Thymus (tissue), 11 donors: Measurements from ENCODE around the gene GPC6. TPM values are rescaled to one million over a fixed set of nuclear protein-coding genes. Genes with fewer than 3 reads are reported as not detected.

ENCODE experiments used
- DNase-seq, 9 donors: peaks; one replicate each; pipeline ENCODE4 v3.0.0-alpha.2; 2013; ENCODE audit warnings: low spot score in 9 of 9, low read depth in 6 of 9, missing footprints in 1 of 9
- H3K27ac ChIP-seq, 2 donors: one replicate each; pipeline ENCODE4 v1.5.1; 2013; ENCODE audit warnings: control low read depth in 1 of 2, low read depth in 1 of 2, low read length in 1 of 2, mild to moderate bottlenecking in 1 of 2, moderate library complexity in 1 of 2
- H3K27me3 ChIP-seq, 2 donors: one replicate each; pipeline ENCODE4 v1.5.1; 2013; ENCODE audit warnings: low read length in 1 of 2; ENCODE audit not compliant: control insufficient read depth in 2 of 2, insufficient read depth in 1 of 2
- H3K36me3 ChIP-seq, 2 donors: one replicate each; pipeline ENCODE4 v1.5.1; 2013; ENCODE audit warnings: low read length in 1 of 2, mild to moderate bottlenecking in 1 of 2, moderate library complexity in 1 of 2; ENCODE audit not compliant: control insufficient read depth in 2 of 2, insufficient read depth in 2 of 2
- H3K4me1 ChIP-seq, 2 donors: one replicate each; pipeline ENCODE4 v1.5.1; 2013; ENCODE audit warnings: low read length in 2 of 2; ENCODE audit not compliant: control insufficient read depth in 2 of 2, insufficient read depth in 2 of 2
- H3K4me3 ChIP-seq, 2 donors: one replicate each; pipeline ENCODE4 v1.5.1; 2013; ENCODE audit warnings: low read length in 2 of 2, control low read depth in 1 of 2, mild to moderate bottlenecking in 1 of 2
- H3K9me3 ChIP-seq, 2 donors: one replicate each; pipeline ENCODE4 v1.5.1; 2013; ENCODE audit warnings: low read length in 1 of 2, mild to moderate bottlenecking in 1 of 2; ENCODE audit not compliant: control insufficient read depth in 2 of 2, insufficient read depth in 1 of 2
- WGBS: extraction: QIAGEN DNeasy Blood & Tissue Kit; methylation state at CpG from one replicate; pipeline ENCODE4 v1.1.7; 2013; 5-methylcytosine and 5-hydroxymethylcytosine counted together
- polyA plus RNA-seq: library from polyadenylated mRNA; stranded (reverse); fragments of 200-250 nt; gene quantifications from one replicate; pipeline ENCODE4 v1.2.3, GENCODE V29; 2013
- total RNA-seq: library from RNA; stranded (reverse); fragments of 120-200 nt; gene quantifications from one replicate; pipeline ENCODE4 v1.2.4, GENCODE V29; 2013
- donor health status: healthy.

The GPC6 gene
- total and polyA plus RNA-seq, 2 donors = 1.1 to 6.9 TPM

- 81% methylated on average over 5 of the region's 5 CpGs for WGBS
- DNase-seq = no peak
- H3K36me3 ChIP-seq = no peaks in the 10 kb centered on the region
Measured at GRCh38 chr13:93270769-93271742, 44.4 kb downstream of the GPC6 start.

GRCh38 chr13:93279982-93280381 is 53.4 kb downstream of the GPC6 start:
- H3K4me1 ChIP-seq = no peaks in the 10 kb centered on the region
- no peak overlapping the region for H3K27ac ChIP-seq
- H3K36me3 ChIP-seq = no peaks in the 10 kb centered on the region
- no peaks in the 10 kb centered on the region for H3K9me3 ChIP-seq
- H3K4me3 ChIP-seq = no peak overlapping the region
- DNase-seq = no peak
- WGBS = 85% methylated on average over 1 of the region's 1 CpG
- H3K27me3 ChIP-seq = no peaks in the 10 kb centered on the region

More at GRCh38 chr13:93270769-93271742, 44.4 kb downstream of the GPC6 start:
- Histone ChIP-seq H3K9me3 (no peaks in the 10 kb centered on the region), H3K4me1 (no peaks in the 10 kb centered on the region), H3K27ac (no peak overlapping the region), H3K27me3 (no peaks in the 10 kb centered on the region), H3K4me3 (no peak overlapping the region)

- no peaks in the 10 kb centered on the region for H3K27me3 ChIP-seq
- H3K4me1 ChIP-seq = no peaks in the 10 kb centered on the region
- no peak overlapping the region for H3K27ac ChIP-seq
- WGBS = 95% methylated on average over 8 of the region's 8 CpGs
- H3K36me3 ChIP-seq = no peaks in the 10 kb centered on the region
- no peak for DNase-seq
- H3K9me3 ChIP-seq = no peaks in the 10 kb centered on the region
- H3K4me3 ChIP-seq = no peak overlapping the region
Measured at GRCh38 chr13:93280688-93281087, 54.1 kb downstream of the GPC6 start.

GRCh38 chr13:93283255-93283654 is 56.6 kb downstream of the GPC6 start:
- Histone ChIP-seq H3K4me1 (no peaks in the 10 kb centered on the region), H3K9me3 (no peaks in the 10 kb centered on the region), H3K36me3 (no peaks in the 10 kb centered on the region), H3K27ac (no peak overlapping the region), H3K27me3 (no peaks in the 10 kb centered on the region), H3K4me3 (no peak overlapping the region)
- DNase-seq = no peak
- WGBS = 83% methylated on average over 4 of the region's 4 CpGs

GRCh38 chr13:93284064-93284463 is 57.5 kb downstream of the GPC6 start:
- Histone ChIP-seq H3K36me3 (no peaks in the 10 kb centered on the region), H3K4me1 (no peaks in the 10 kb centered on the region), H3K4me3 (no peak overlapping the region), H3K9me3 (no peaks in the 10 kb centered on the region), H3K27ac (no peak overlapping the region), H3K27me3 (no peaks in the 10 kb centered on the region)
- no peak for DNase-seq
- WGBS = 97% methylated on average over 1 of the region's 1 CpG

- Histone ChIP-seq H3K4me1 (no peaks in the 10 kb centered on the region), H3K36me3 (no peaks in the 10 kb centered on the region), H3K9me3 (no peaks in the 10 kb centered on the region), H3K27me3 (no peaks in the 10 kb centered on the region), H3K27ac (no peak overlapping the region), H3K4me3 (no peak overlapping the region)
- DNase-seq = no peak
- WGBS = 88% methylated on average over 4 of the region's 4 CpGs
Measured at GRCh38 chr13:93286047-93286446, 59.4 kb downstream of the GPC6 start.

- H3K9me3 ChIP-seq = no peaks in the 10 kb centered on the region
- H3K4me3 ChIP-seq = no peak overlapping the region
- no peak for DNase-seq
- H3K4me1 ChIP-seq = no peaks in the 10 kb centered on the region
- 89% methylated on average over 4 of the region's 4 CpGs for WGBS
- no peaks in the 10 kb centered on the region for H3K36me3 ChIP-seq
- H3K27ac ChIP-seq = no peak overlapping the region
- no peaks in the 10 kb centered on the region for H3K27me3 ChIP-seq
Measured at GRCh38 chr13:93289053-93289452, 62.4 kb downstream of the GPC6 start.

GRCh38 chr13:93289842-93290241 is 63.2 kb downstream of the GPC6 start:
- no peak for DNase-seq
- Histone ChIP-seq H3K27me3 (no peaks in the 10 kb centered on the region), H3K36me3 (no peaks in the 10 kb centered on the region), H3K9me3 (no peaks in the 10 kb centered on the region), H3K4me1 (no peaks in the 10 kb centered on the region), H3K4me3 (no peak overlapping the region), H3K27ac (no peak overlapping the region)
- WGBS = 95% methylated on average over 1 of the region's 1 CpG

GRCh38 chr13:93290503-93290902 is 63.9 kb downstream of the GPC6 start:
- H3K9me3 ChIP-seq = no peaks in the 10 kb centered on the region
- H3K27ac ChIP-seq = no peak overlapping the region
- DNase-seq = no peak
- H3K4me1 ChIP-seq = no peaks in the 10 kb centered on the region
- no peaks in the 10 kb centered on the region for H3K27me3 ChIP-seq
- H3K4me3 ChIP-seq = no peak overlapping the region
- no peaks in the 10 kb centered on the region for H3K36me3 ChIP-seq
